Measurements from ENCODE around the gene SORBS2. TPM values are rescaled to one million over a fixed set of nuclear protein-coding genes. Genes with fewer than 3 reads are reported as not detected.

SORBS2 gene
- polyA plus RNA-seq, 2 of the 4 experiments (the other 2 are of a cell fraction) = 0.23 to 0.90 TPM

GRCh38 chr4:185671066-185671465, 140.9 kb downstream of the SORBS2 start:
- ATAC-seq (no peak), DNase-seq (ENCODE audit: low read depth in 1 of 2, low spot score in 1 of 2) (no peak), FAIRE-seq (no peak)
- 32% methylated on average over 2 of the region's 2 CpGs for WGBS (ENCODE audit: missing lambda C conversion rate)
- Histone ChIP-seq H3K27ac (no peak overlapping the region), H3K4me1 (no peaks in the 10 kb centered on the region), H3K4me2 (no peak overlapping the region), H3K4me3 (no peak overlapping the region), H3K9me3 (no peaks in the 10 kb centered on the region)
- ChIA-PET POLR2A (no interaction called here), CTCF (interaction anchor here (1.1 to 1.2 kb wide), 2 partner anchors 12 to 299 kb away, joined by 3 to 4 read pairs; no protein-coding TSS in a partner anchor)
- TF ChIP-seq ATOH8 (CRISPR knock-in tag; IDR thresholded peaks at IDR 0.05; ENCODE audit: low read depth) (no peak), HOXA7 (CRISPR knock-in tag; IDR thresholded peaks at IDR 0.05) (no peak), EP300 (IDR thresholded peaks at IDR 0.05) (no peak), MAX (IDR thresholded peaks at IDR 0.05) (no peak), RCOR1 (IDR thresholded peaks at IDR 0.05; ENCODE audit: low read depth, low read length) (no peak), CBX2 (IDR thresholded peaks at IDR 0.05; ENCODE audit: borderline replicate concordance, low read depth) (no peak), NR3C1 (IDR thresholded peaks at IDR 0.05) (no peak), FOXS1 (CRISPR knock-in tag; IDR thresholded peaks at IDR 0.05) (no peak), CEBPB (IDR thresholded peaks at IDR 0.05) (no peak), ESRRA (IDR thresholded peaks at IDR 0.05; ENCODE audit: borderline replicate concordance, low read length) (no peak)

- CTCF ChIA-PET = no interaction called here
- Histone ChIP-seq H3K9me3 (no peaks in the 10 kb centered on the region), H3K27ac (no peak overlapping the region), H3K4me2 (no peak overlapping the region), H3K4me3 (no peak overlapping the region), H3K4me1 (no peaks in the 10 kb centered on the region)
- TF ChIP-seq MAFK (IDR thresholded peaks at IDR 0.05; ENCODE audit: partially characterized antibody) (peak; percentile 23), BCL3 (IDR thresholded peaks at IDR 0.05) (no peak), ATOH8 (CRISPR knock-in tag; IDR thresholded peaks at IDR 0.05; ENCODE audit: low read depth) (no peak)
- WGBS (ENCODE audit: missing lambda C conversion rate) = 61% methylated on average over 7 of the region's 7 CpGs
- POLR2A ChIA-PET = no interaction called here
- DNase-seq (ENCODE audit: low read depth in 1 of 2, low spot score in 1 of 2) (no peak), FAIRE-seq (no peak), ATAC-seq (no peak)
These were observed 142.7 kb downstream of the SORBS2 start for GRCh38 chr4:185669288-185669687.

GRCh38 chr4:185666156-185666555, 145.8 kb downstream of the SORBS2 start:
- 74% methylated on average over 6 of the region's 6 CpGs for WGBS (ENCODE audit: missing lambda C conversion rate)
- no peak for DNase-seq (ENCODE audit: low read depth in 1 of 2, low spot score in 1 of 2)
- TF ChIP-seq MAFK (IDR thresholded peaks at IDR 0.05; ENCODE audit: partially characterized antibody) (no peak), RARB (CRISPR knock-in tag; IDR thresholded peaks at IDR 0.05) (no peak), JUNB (IDR thresholded peaks at IDR 0.05) (no peak), HES2 (IDR thresholded peaks at IDR 0.05) (no peak), TP53 (CRISPR knock-in tag; IDR thresholded peaks at IDR 0.05) (no peak), HOXB13 (CRISPR knock-in tag; IDR thresholded peaks at IDR 0.05; ENCODE audit: low read depth) (no peak), HEYL (CRISPR knock-in tag; IDR thresholded peaks at IDR 0.05) (no peak), POLR2A (IDR thresholded peaks at IDR 0.05; ENCODE audit: low read length) (no peak), KDM1A (IDR thresholded peaks at IDR 0.05; ENCODE audit: low read depth) (no peak), RCOR1 (IDR thresholded peaks at IDR 0.05; ENCODE audit: low read depth, low read length) (no peak), ZSCAN20 (CRISPR knock-in tag; IDR thresholded peaks at IDR 0.05) (no peak), ESRRA (IDR thresholded peaks at IDR 0.05; ENCODE audit: borderline replicate concordance, low read length) (no peak)
- FAIRE-seq = no peak
- ChIA-PET CTCF (interaction anchor here (0.7 kb wide), 1 partner anchor 1076 kb away, joined by 3 read pairs; no protein-coding TSS in a partner anchor), POLR2A (no interaction called here)
- no peaks in the 10 kb centered on the region for H3K4me1 ChIP-seq
- no peak overlapping the region for H3K4me3 ChIP-seq
- no peak overlapping the region for H3K4me2 ChIP-seq
- no peaks in the 10 kb centered on the region for H3K9me3 ChIP-seq
- H3K27ac ChIP-seq = no peak overlapping the region
- ATAC-seq = no peak
